B cell (primary cell): ENCODE results near the gene ARHGAP42. TPM values are rescaled to one million over a fixed set of nuclear protein-coding genes. Genes with fewer than 3 reads are reported as not detected.

ENCODE experiments used
- ATAC-seq: fragments of 200-7000 bp; cut with Tn5 transposase; one replicate; pipeline ENCODE4 v1.10.0; 2021; ENCODE audit warnings: low read depth, mild to moderate bottlenecking, moderate number of reproducible peaks, moderate library complexity
- CTCF ChIA-PET: fragments of 350-600 bp; sonication (Branson Sonifier 250); formaldehyde crosslinking; loops from one replicate; lab custom pipeline; 2021; ENCODE audit warnings: antibody characterized with exemption, inconsistent platforms; lab: Charles Lee
- POLR2A ChIA-PET: fragments of 350-600 bp; sonication (Branson Sonifier 250); formaldehyde crosslinking; loops from one replicate; lab custom pipeline; 2021; ENCODE audit warnings: antibody characterized with exemption; lab: Charles Lee
- DNase-seq: peaks from one replicate; pipeline ENCODE4 v3.0.0; 2013
- H2AFZ ChIP-seq: 2 replicates; pipeline ENCODE4 v1.6.1; 2012; ENCODE audit warnings: mild to moderate bottlenecking, low read depth, low read length; ENCODE audit not compliant: insufficient read depth, poor library complexity, severe bottlenecking
- H3K27ac ChIP-seq, 2 donors: 1 replicate in 1 of 2; 2 replicates in 1 of 2; pipeline ENCODE4 v1.5.1; 2012 to 2013; ENCODE audit warnings: low read length in 2 of 2, mild to moderate bottlenecking in 2 of 2, moderate library complexity in 1 of 2
- H3K27me3 ChIP-seq, 4 experiments: fragments of 200-600 bp in 1 of 4; sonication (generic) in 1 of 4; replicated peaks in 1 of 4; 1 replicate in 2 of 4; 2 replicates in 2 of 4; pipeline versions ENCODE4 v1.6.1 to v1.7.0; 2013 to 2016; ENCODE audit warnings: low read length in 3 of 4, mild to moderate bottlenecking in 2 of 4, mixed read lengths in 1 of 4, moderate library complexity in 1 of 4; ENCODE audit not compliant: insufficient read depth in 4 of 4, control insufficient read depth in 3 of 4; ENCODE audit errors: control extremely low read depth in 1 of 4
- H3K36me3 ChIP-seq, 2 experiments: replicated peaks in 1 of 2; 1 replicate in 1 of 2; 2 replicates in 1 of 2; pipeline versions ENCODE4 v1.6.1 to v1.7.1; 2013; ENCODE audit warnings: low read length in 1 of 2; ENCODE audit not compliant: insufficient read depth in 2 of 2, control insufficient read depth in 1 of 2; ENCODE audit errors: control extremely low read depth in 1 of 2, extremely low read depth in 1 of 2
- H3K4me1 ChIP-seq, 2 donors: fragments of 200-600 bp in 1 of 2; sonication (generic) in 1 of 2; 1 replicate in 1 of 2; 2 replicates in 1 of 2; pipeline versions ENCODE4 v1.5.1 to v1.6.1; 2013 to 2017; ENCODE audit warnings: low read length in 2 of 2; ENCODE audit not compliant: control insufficient read depth in 2 of 2, insufficient read depth in 2 of 2
- H3K4me2 ChIP-seq: replicated peaks from 2 replicates; pipeline ENCODE3; 2012; ENCODE audit warnings: mild to moderate bottlenecking, low read depth, low read length; ENCODE audit not compliant: poor library complexity, severe bottlenecking
- H3K4me3 ChIP-seq, 5 experiments: fragments of 200-600 bp in 1 of 5; sonication (generic) in 1 of 5; 1 replicate in 3 of 5; 2 replicates in 2 of 5; pipeline versions ENCODE4 v1.5.1 to v1.7.0; 2011 to 2016; ENCODE audit warnings: low read length in 4 of 5, mild to moderate bottlenecking in 4 of 5, low read depth in 2 of 5, control low read depth in 1 of 5, moderate library complexity in 1 of 5; ENCODE audit not compliant: insufficient read depth in 1 of 5; ENCODE audit errors: control extremely low read depth in 1 of 5, extremely low read depth in 1 of 5
- H3K79me2 ChIP-seq: fragments of 200-600 bp; sonication (generic); one replicate; pipeline ENCODE4 v1.6.0; 2016; ENCODE audit warnings: low read length; ENCODE audit not compliant: control insufficient read depth, insufficient read depth
- H3K9ac ChIP-seq: fragments of 200-600 bp; sonication (generic); 2 replicates; pipeline ENCODE4 v1.6.1; 2017; ENCODE audit warnings: mild to moderate bottlenecking, low read length, moderate library complexity
- H3K9me3 ChIP-seq, 3 donors: one replicate each; pipeline versions ENCODE4 v1.6.1 to v1.7.1; 2013; ENCODE audit warnings: low read length in 2 of 3; ENCODE audit not compliant: control insufficient read depth in 2 of 3, insufficient read depth in 1 of 3; ENCODE audit errors: control extremely low read depth in 1 of 3
- H4K20me1 ChIP-seq: 2 replicates; pipeline ENCODE4 v1.6.0; 2012; ENCODE audit warnings: mild to moderate bottlenecking, low read length; ENCODE audit not compliant: insufficient read depth, control insufficient read depth, poor library complexity, severe bottlenecking
- H3K27ac Mint-ChIP-seq: one replicate; pipeline ENCODE4 v1.8.0; 2021; ENCODE audit warnings: mixed read lengths
- H3K27me3 Mint-ChIP-seq: one replicate; pipeline ENCODE4 v1.8.0; 2021; ENCODE audit warnings: mixed read lengths
- H3K4me1 Mint-ChIP-seq: one replicate; pipeline ENCODE4 v1.8.0; 2021; ENCODE audit warnings: mixed read lengths
- H3K4me3 Mint-ChIP-seq: one replicate; pipeline ENCODE4 v1.8.0; 2021; ENCODE audit warnings: mixed read lengths
- H3K9me3 Mint-ChIP-seq: one replicate; pipeline ENCODE4 v1.8.0; 2022; ENCODE audit warnings: mixed read lengths; ENCODE audit not compliant: insufficient read depth
- CTCF ChIP-seq: fragments of 200-600 bp; IDR thresholded peaks from one replicate; pipeline ENCODE4 v1.8.0; 2022; ENCODE audit warnings: antibody characterized with exemption, mild to moderate bottlenecking
- EZH2 ChIP-seq: IDR thresholded peaks from 2 replicates; pipeline ENCODE4 v1.6.1; 2012; ENCODE audit warnings: borderline replicate concordance, low read depth, mild to moderate bottlenecking, moderate library complexity, low read length; ENCODE audit not compliant: insufficient read depth, poor library complexity, severe bottlenecking
- WGBS: methylation state at CpG from one replicate; pipeline ENCODE4 v1.1.5; 2013; ENCODE audit warnings: missing lambda C conversion rate; ENCODE audit not compliant: insufficient coverage; 5-methylcytosine and 5-hydroxymethylcytosine counted together
- intact Hi-C: fragments of 100-400 bp; cut with micrococcal nuclease; formaldehyde crosslinking; loops from one replicate; pipeline ENCODE4 v1.10.0; 2022
- polyA plus RNA-seq: library from polyadenylated mRNA; depleted of rRNA; stranded (reverse); fragments of >200 nt; gene quantifications from 2 replicates; pipeline ENCODE4 v1.2.3, GENCODE V29; 2012
- total RNA-seq, 2 donors: library from RNA; stranded (reverse); fragments of 120-200 nt in 1 of 2; gene quantifications; 1 replicate in 1 of 2; 2 replicates in 1 of 2; pipeline versions ENCODE4 v1.2.3 to v1.2.4, GENCODE V29; 2013 to 2022

Gene ARHGAP42
- total and polyA plus RNA-seq, 2 donors (not counting 1 experiment from before 2014, with no cell fraction given): 3.8 to 4.9 TPM

- Histone ChIP-seq H3K4me2 (no peak overlapping the region), H3K27me3 (no peaks in the 10 kb centered on the region), H3K79me2 (no peaks in the 10 kb centered on the region), H3K4me3 (no peak overlapping the region), H2AFZ (no peak overlapping the region), H3K9me3 (no peaks in the 10 kb centered on the region), H3K4me1 (no peaks in the 10 kb centered on the region), H3K36me3 (no peaks in the 10 kb centered on the region), H3K9ac (no peak overlapping the region), H4K20me1 (no peaks in the 10 kb centered on the region), H3K27ac (no peak overlapping the region)
- CTCF ChIA-PET: interaction anchor here (1.2 to 2.4 kb wide), 3 partner anchors 273 to 275 kb away, joined by 5 to 7 read pairs (median 6); no protein-coding TSS in a partner anchor
- Mint-ChIP-seq H3K4me3 (no peak overlapping the region), H3K27ac (no peak overlapping the region), H3K27me3 (no peaks in the 10 kb centered on the region), H3K4me1 (no peaks in the 10 kb centered on the region), H3K9me3 (no peaks in the 10 kb centered on the region)
- intact Hi-C loops: no loop called here
- WGBS: 100% methylated on average over 2 of the region's 5 CpGs
- ATAC-seq (no peak), DNase-seq (no peak)
- TF ChIP-seq EZH2 (no peak), CTCF (no peak)
- POLR2A ChIA-PET: no interaction called here
Observed at GRCh38 chr11:100851584-100852152, 164.6 kb downstream of the ARHGAP42 start.

- no peak overlapping the region for H3K27ac ChIP-seq
- H3K27me3 Mint-ChIP-seq: no peaks in the 10 kb centered on the region
- no peaks in the 10 kb centered on the region for H3K4me1 Mint-ChIP-seq
- H3K9me3 Mint-ChIP-seq: no peaks in the 10 kb centered on the region
- no peak overlapping the region for H3K4me3 ChIP-seq
- no peak overlapping the region for H3K4me2 ChIP-seq
- no peaks in the 10 kb centered on the region for H3K27me3 ChIP-seq
- POLR2A ChIA-PET: no interaction called here
- no peak overlapping the region for H3K9ac ChIP-seq
- no peaks in the 10 kb centered on the region for H3K4me1 ChIP-seq
- no peaks in the 10 kb centered on the region for H3K36me3 ChIP-seq
- no peaks in the 10 kb centered on the region for H3K79me2 ChIP-seq
- no peaks in the 10 kb centered on the region for H3K9me3 ChIP-seq
- no peak for ATAC-seq
- no peak overlapping the region for H2AFZ ChIP-seq
- H3K4me3 Mint-ChIP-seq: no peak overlapping the region
- no peaks in the 10 kb centered on the region for H4K20me1 ChIP-seq
- DNase-seq: peak; percentile 59
- no peak for TF ChIP-seq EZH2
- peak; percentile 79 for TF ChIP-seq CTCF
- no CpG with 5 or more reads among the region's 1 CpG for WGBS
- no peak overlapping the region for H3K27ac Mint-ChIP-seq
- intact Hi-C loops: loop anchor here (1.0 kb wide), 3 partner anchors 75 to 279 kb away; partner anchors contain the start of gene ARHGAP42
- CTCF ChIA-PET: interaction anchor here (0.7 to 3.5 kb wide), 13 partner anchors 12 to 1152 kb away, joined by 3 to 68 read pairs (median 6); no protein-coding TSS in a partner anchor
Observed at GRCh38 chr11:100855466-100856067, 168.5 kb downstream of the ARHGAP42 start.
